ENCODE results near the gene TSEN2. TPM values are rescaled to one million over a fixed set of nuclear protein-coding genes. Genes with fewer than 3 reads are reported as not detected.

TSEN2 gene
- total and polyA plus RNA-seq, 7 experiments from 2014 or later = 12.1 to 27.5 (median 13.9) TPM

GRCh38 chr3:12559520-12559919 is 75.2 kb downstream of the TSEN2 start:
- Mint-ChIP-seq H3K4me1 (peaks cover 40 to 78% (median 71%) of the 10 kb centered on the region in 7 donors), H3K4me3 (peak overlapping the region in 9 of 10 donors; percentile 28 to 100 (median 66)), H3K9me3 (peaks cover 0 to 7% (median 0%) of the 10 kb centered on the region in 11 donors), H3K27me3 (peaks cover 12 to 20% (median 14%) of the 10 kb centered on the region in 5 donors), H3K36me3 (peaks cover 0 to 10% (median 2%) of the 10 kb centered on the region in 5 donors), H3K27ac (peak overlapping the region in 6 of 9 donors; percentile 22 to 94 (median 40))
- intact Hi-C loops (cut with micrococcal nuclease) = loop anchor here in 1 of 2 donors (10.0 kb wide), 2 partner anchors 785 to 1285 kb away; partner anchors contain the start of gene ATG7
- Histone ChIP-seq H3K9me3 (ENCODE audit: control insufficient read depth in 2 of 3, low read length in 3 of 3) (no peaks in the 10 kb centered on the region), H3K4me3 (ENCODE audit: low read length) (no peak overlapping the region), H3K4me1 (ENCODE audit: control insufficient read depth in 2 of 2, insufficient read depth in 2 of 2, low read length in 2 of 2) (peaks cover 34 to 35% of the 10 kb centered on the region in 2 donors), H3K36me3 (ENCODE audit: control insufficient read depth in 2 of 3, insufficient read depth in 3 of 3, low read length in 3 of 3) (peaks cover 0 to 7% (median 0%) of the 10 kb centered on the region in 3 experiments), H3K27me3 (ENCODE audit: control insufficient read depth in 2 of 2, insufficient read depth in 2 of 2, low read length in 2 of 2) (no peaks in the 10 kb centered on the region), H3K27ac (ENCODE audit: low read depth, low read length) (no peak overlapping the region)
- CTCF ChIA-PET = no interaction called here
- POLR2A ChIA-PET = interaction anchor here (0.6 to 1.6 kb wide), 3 partner anchors 105 to 1903 kb away, joined by 3 to 5 read pairs (median 3); partner anchors contain the start of gene RAF1
- DNase-seq (no peak), ATAC-seq (no peak)

- Mint-ChIP-seq H3K4me3 (peak overlapping the region in 6 of 10 donors; percentile 1 to 100 (median 36)), H3K4me1 (peaks cover 41 to 82% (median 74%) of the 10 kb centered on the region in 7 donors), H3K27me3 (peaks cover 3 to 9% (median 4%) of the 10 kb centered on the region in 5 donors), H3K9me3 (peaks cover 0 to 17% (median 7%) of the 10 kb centered on the region in 11 donors), H3K36me3 (peaks cover 0 to 22% (median 11%) of the 10 kb centered on the region in 5 donors), H3K27ac (peak overlapping the region in 7 of 9 donors; percentile 55 to 93 (median 76))
- ATAC-seq (no peak), DNase-seq (peak in 3 of 9 donors; percentile 16 to 53 (median 36))
- Histone ChIP-seq H3K9me3 (ENCODE audit: control insufficient read depth in 2 of 3, low read length in 3 of 3) (peaks cover 0 to 1% (median 0%) of the 10 kb centered on the region in 3 experiments), H3K27me3 (ENCODE audit: control insufficient read depth in 2 of 2, insufficient read depth in 2 of 2, low read length in 2 of 2) (no peaks in the 10 kb centered on the region), H3K36me3 (ENCODE audit: control insufficient read depth in 2 of 3, insufficient read depth in 3 of 3, low read length in 3 of 3) (peaks cover 0 to 7% (median 0%) of the 10 kb centered on the region in 3 experiments), H3K27ac (ENCODE audit: low read depth, low read length) (no peak overlapping the region), H3K4me3 (ENCODE audit: low read length) (no peak overlapping the region), H3K4me1 (ENCODE audit: control insufficient read depth in 2 of 2, insufficient read depth in 2 of 2, low read length in 2 of 2) (peaks cover 34 to 35% of the 10 kb centered on the region in 2 donors)
- intact Hi-C loops (cut with micrococcal nuclease) = no loop called here
- POLR2A ChIA-PET = interaction anchor here (0.5 to 0.7 kb wide), 2 partner anchors 31 to 1302 kb away, joined by 3 to 8 read pairs; no protein-coding TSS in a partner anchor
- CTCF ChIA-PET = no interaction called here
These were observed 76.4 kb downstream of the TSEN2 start for GRCh38 chr3:12560505-12561190.

GRCh38 chr3:12561397-12561796 is 77.1 kb downstream of the TSEN2 start:
- Mint-ChIP-seq H3K9me3 (peaks cover 0 to 22% (median 11%) of the 10 kb centered on the region in 11 donors), H3K36me3 (peaks cover 0 to 24% (median 16%) of the 10 kb centered on the region in 5 donors), H3K27ac (peak overlapping the region in 6 of 9 donors; percentile 15 to 93 (median 68)), H3K4me3 (peak overlapping the region in 4 of 10 donors; percentile 19 to 100 (median 34)), H3K4me1 (peaks cover 38 to 74% (median 70%) of the 10 kb centered on the region in 7 donors), H3K27me3 (peaks cover 0 to 2% (median 0%) of the 10 kb centered on the region in 5 donors)
- ChIA-PET CTCF (no interaction called here), POLR2A (interaction anchor here (0.7 kb wide), 1 partner anchor 1301 kb away, joined by 3 read pairs; no protein-coding TSS in a partner anchor)
- no peak for DNase-seq
- H3K27me3 ChIP-seq (ENCODE audit: control insufficient read depth in 2 of 2, insufficient read depth in 2 of 2, low read length in 2 of 2) = no peaks in the 10 kb centered on the region
- intact Hi-C loops (cut with micrococcal nuclease) = no loop called here
- ATAC-seq = no peak
- peaks cover 34% of the 10 kb centered on the region in 2 donors for H3K4me1 ChIP-seq (ENCODE audit: control insufficient read depth in 2 of 2, insufficient read depth in 2 of 2, low read length in 2 of 2)
- peaks cover 0 to 8% (median 4%) of the 10 kb centered on the region in 3 experiments for H3K9me3 ChIP-seq (ENCODE audit: control insufficient read depth in 2 of 3, low read length in 3 of 3)
- H3K36me3 ChIP-seq (ENCODE audit: control insufficient read depth in 2 of 3, insufficient read depth in 3 of 3, low read length in 3 of 3) = peaks cover 0 to 13% (median 0%) of the 10 kb centered on the region in 3 experiments
- H3K4me3 ChIP-seq (ENCODE audit: low read length) = no peak overlapping the region
- H3K27ac ChIP-seq (ENCODE audit: low read depth, low read length) = no peak overlapping the region

GRCh38 chr3:12562451-12562850 is 78.2 kb downstream of the TSEN2 start:
- intact Hi-C loops (cut with micrococcal nuclease) = no loop called here
- Histone ChIP-seq H3K36me3 (ENCODE audit: control insufficient read depth in 2 of 3, insufficient read depth in 3 of 3, low read length in 3 of 3) (peaks cover 0 to 7% (median 0%) of the 10 kb centered on the region in 3 experiments), H3K4me1 (ENCODE audit: control insufficient read depth in 2 of 2, insufficient read depth in 2 of 2, low read length in 2 of 2) (peaks cover 30 to 34% of the 10 kb centered on the region in 2 donors), H3K27ac (ENCODE audit: low read depth, low read length) (no peak overlapping the region), H3K27me3 (ENCODE audit: control insufficient read depth in 2 of 2, insufficient read depth in 2 of 2, low read length in 2 of 2) (no peaks in the 10 kb centered on the region), H3K4me3 (ENCODE audit: low read length) (no peak overlapping the region), H3K9me3 (ENCODE audit: control insufficient read depth in 2 of 3, low read length in 3 of 3) (peaks cover 0 to 8% (median 4%) of the 10 kb centered on the region in 3 experiments)
- ATAC-seq (no peak), DNase-seq (no peak)
- Mint-ChIP-seq H3K36me3 (peaks cover 6 to 29% (median 22%) of the 10 kb centered on the region in 5 donors), H3K27me3 (no peaks in the 10 kb centered on the region), H3K4me1 (peaks cover 37 to 75% (median 70%) of the 10 kb centered on the region in 7 donors), H3K27ac (peak overlapping the region in 3 of 9 donors; percentile 12 to 65 (median 43)), H3K4me3 (no peak overlapping the region), H3K9me3 (peaks cover 0 to 28% (median 13%) of the 10 kb centered on the region in 11 donors)
- ChIA-PET CTCF (no interaction called here), POLR2A (no interaction called here)

GRCh38 chr3:12566976-12567375 is 82.7 kb downstream of the TSEN2 start:
- H3K27ac Mint-ChIP-seq = no peak overlapping the region

GRCh38 chr3:12568747-12569146 is 84.5 kb downstream of the TSEN2 start:
- peaks cover 13 to 70% (median 65%) of the 10 kb centered on the region in 5 donors for H3K36me3 Mint-ChIP-seq
- ChIA-PET CTCF (no interaction called here), POLR2A (interaction anchor here (1.0 kb wide), 1 partner anchor 12 kb away, joined by 3 read pairs; the partner anchor contains the start of gene MKRN2)

More at GRCh38 chr3:12566976-12567375, 82.7 kb downstream of the TSEN2 start:
- DNase-seq (no peak), ATAC-seq (no peak)
- Mint-ChIP-seq H3K4me1 (peaks cover 8 to 41% (median 33%) of the 10 kb centered on the region in 7 donors), H3K9me3 (peaks cover 0 to 32% (median 13%) of the 10 kb centered on the region in 11 donors), H3K36me3 (peaks cover 13 to 59% (median 57%) of the 10 kb centered on the region in 5 donors), H3K4me3 (peak overlapping the region in 1 of 10 donors; percentile 23), H3K27me3 (no peaks in the 10 kb centered on the region)
- intact Hi-C loops (cut with micrococcal nuclease) = no loop called here
- Histone ChIP-seq H3K36me3 (ENCODE audit: control insufficient read depth in 2 of 3, insufficient read depth in 3 of 3, low read length in 3 of 3) (peaks cover 3 to 35% (median 10%) of the 10 kb centered on the region in 3 experiments), H3K4me1 (ENCODE audit: control insufficient read depth in 2 of 2, insufficient read depth in 2 of 2, low read length in 2 of 2) (peaks cover 0 to 3% of the 10 kb centered on the region in 2 donors), H3K27me3 (ENCODE audit: control insufficient read depth in 2 of 2, insufficient read depth in 2 of 2, low read length in 2 of 2) (no peaks in the 10 kb centered on the region), H3K27ac (ENCODE audit: low read depth, low read length) (no peak overlapping the region), H3K4me3 (ENCODE audit: low read length) (no peak overlapping the region), H3K9me3 (ENCODE audit: control insufficient read depth in 2 of 3, low read length in 3 of 3) (peaks cover 0 to 8% (median 4%) of the 10 kb centered on the region in 3 experiments)
- CTCF ChIA-PET = no interaction called here
- POLR2A ChIA-PET = interaction anchor here (0.6 kb wide), 1 partner anchor 93 kb away, joined by 7 read pairs; no protein-coding TSS in a partner anchor

More at GRCh38 chr3:12568747-12569146, 84.5 kb downstream of the TSEN2 start:
- H3K27ac Mint-ChIP-seq = peak overlapping the region in 1 of 9 donors; percentile 68
- no peak for DNase-seq
- H3K4me1 Mint-ChIP-seq = peaks cover 8 to 33% (median 20%) of the 10 kb centered on the region in 7 donors
- Histone ChIP-seq H3K27ac (ENCODE audit: low read depth, low read length) (no peak overlapping the region), H3K4me1 (ENCODE audit: control insufficient read depth in 2 of 2, insufficient read depth in 2 of 2, low read length in 2 of 2) (no peaks in the 10 kb centered on the region), H3K36me3 (ENCODE audit: control insufficient read depth in 2 of 3, insufficient read depth in 3 of 3, low read length in 3 of 3) (peaks cover 14 to 53% (median 19%) of the 10 kb centered on the region in 3 experiments), H3K27me3 (ENCODE audit: control insufficient read depth in 2 of 2, insufficient read depth in 2 of 2, low read length in 2 of 2) (no peaks in the 10 kb centered on the region), H3K9me3 (ENCODE audit: control insufficient read depth in 2 of 3, low read length in 3 of 3) (peaks cover 0 to 8% (median 4%) of the 10 kb centered on the region in 3 experiments), H3K4me3 (ENCODE audit: low read length) (no peak overlapping the region)
- no peaks in the 10 kb centered on the region for H3K27me3 Mint-ChIP-seq
- H3K9me3 Mint-ChIP-seq = peaks cover 0 to 32% (median 13%) of the 10 kb centered on the region in 11 donors
- intact Hi-C loops (cut with micrococcal nuclease) = no loop called here
- no peak for ATAC-seq
- no peak overlapping the region for H3K4me3 Mint-ChIP-seq

Data from naive thymus-derived CD4-positive, alpha-beta T cell (primary cell).